Endodermal cell (in vitro differentiated cells): ENCODE measurements around the gene GPR63. TPM values are rescaled to one million over a fixed set of nuclear protein-coding genes. Genes with fewer than 3 reads are reported as not detected.
"Not testable (repeated sequence)": the region's sequence is repeated elsewhere in the genome, so short reads cannot be mapped to it uniquely, and the experiment has no call there.

Experiments
- DNase-seq: peaks from one replicate; pipeline ENCODE4 v3.0.0-alpha.2; 2017
- H3K27ac ChIP-seq: 2 replicates; pipeline ENCODE4 v1.5.1; 2013; ENCODE audit warnings: mild to moderate bottlenecking, low read depth, low read length, moderate library complexity
- H3K27me3 ChIP-seq: 2 replicates; pipeline ENCODE4 v1.6.1; 2013; ENCODE audit warnings: mild to moderate bottlenecking, low read length, moderate library complexity; ENCODE audit not compliant: insufficient read depth, control insufficient read depth, poor library complexity, severe bottlenecking
- H3K36me3 ChIP-seq: 2 replicates; pipeline ENCODE4 v1.7.0; 2013; ENCODE audit warnings: mild to moderate bottlenecking, low read length, moderate library complexity; ENCODE audit not compliant: control insufficient read depth, insufficient read depth
- H3K4me1 ChIP-seq: one replicate; pipeline ENCODE4 v1.7.0; 2013; ENCODE audit warnings: low read length; ENCODE audit not compliant: control insufficient read depth, insufficient read depth
- H3K4me3 ChIP-seq: 2 replicates; pipeline ENCODE4 v1.5.1; 2013; ENCODE audit warnings: mild to moderate bottlenecking, low read length, moderate library complexity
- H3K9ac ChIP-seq: 2 replicates; pipeline ENCODE4 v1.6.1; 2013; ENCODE audit warnings: mild to moderate bottlenecking, low read length, moderate library complexity; ENCODE audit not compliant: poor library complexity, severe bottlenecking; ENCODE audit errors: extremely low read depth
- H3K9me3 ChIP-seq: 2 replicates; pipeline ENCODE4 v1.6.1; 2013; ENCODE audit warnings: mild to moderate bottlenecking, low read length, moderate library complexity; ENCODE audit not compliant: control insufficient read depth
- H3K27ac Mint-ChIP-seq: 2 replicates; pipeline ENCODE4 v1.8.0; 2020; ENCODE audit warnings: mixed read lengths
- H3K27me3 Mint-ChIP-seq: 2 replicates; pipeline ENCODE4 v1.8.0; 2021; ENCODE audit warnings: mild to moderate bottlenecking, mixed read lengths; ENCODE audit not compliant: insufficient read depth
- H3K36me3 Mint-ChIP-seq: 2 replicates; pipeline ENCODE4 v1.8.0; 2020; ENCODE audit warnings: low read depth, mixed read lengths
- H3K4me1 Mint-ChIP-seq: 2 replicates; pipeline ENCODE4 v1.8.0; 2020; ENCODE audit warnings: mixed read lengths
- H3K4me3 Mint-ChIP-seq: 2 replicates; pipeline ENCODE4 v1.8.0; 2020; ENCODE audit warnings: mild to moderate bottlenecking, moderate library complexity, mixed read lengths
- H3K9me3 Mint-ChIP-seq: 2 replicates; pipeline ENCODE4 v1.8.0; 2020; ENCODE audit warnings: mild to moderate bottlenecking, mixed read lengths
- CTCF ChIP-seq: fragments of 200-600 bp; sonication (generic); conservative IDR thresholded peaks from 2 replicates; pipeline ENCODE4 v1.5.0; 2021; ENCODE audit warnings: antibody characterized with exemption, mild to moderate bottlenecking
- WGBS, 2 experiments: methylation state at CpG; one replicate each; pipeline versions ENCODE4 v1.1.5 to v1.1.7; 2013; ENCODE audit warnings: missing lambda C conversion rate in 2 of 2, mixed read lengths in 1 of 2; ENCODE audit not compliant: insufficient coverage in 1 of 2, insufficient read length in 1 of 2; 5-methylcytosine and 5-hydroxymethylcytosine counted together
- long read RNA-seq, 4 experiments: library from polyadenylated mRNA in 2 of 4; library from RNA in 1 of 4; library from capped mRNA in 1 of 4; stranded (forward) in 3 of 4; unstranded in 1 of 4; transcript quantifications; one replicate each; pipeline ENCODE4 v2.0.0, GENCODE V29; 2020 to 2021; ENCODE audit warnings: inconsistent platforms in 1 of 4
- polyA plus RNA-seq, 2 experiments: library from polyadenylated mRNA; stranded (reverse); fragments of 50-300 nt; gene quantifications; one replicate each; pipeline ENCODE4 v1.2.3, GENCODE V29; 2013
- total RNA-seq, 2 donors: library from RNA; stranded (reverse); fragmentation: NEBNext Ultra II Directional in 1 of 2; extraction: Animal tissue kit (Norgen Biotek cat#: 25700) in 1 of 2; gene quantifications; 2 replicates in 1 of 2; 3 replicates in 1 of 2; pipeline ENCODE4 v1.2.1, GENCODE V29; 2021

GPR63 gene
- 1 to 10 TPM; 4.8 to 8.5 TPM for total RNA-seq
- 5.5 TPM for polyA plus RNA-seq (2013, experiment 1 of 2)
- polyA plus RNA-seq (2013, experiment 2 of 2): 4.8 TPM
- long read RNA-seq, experiment 1, partial matches to known transcripts: 0 of 3 reads
- long read RNA-seq, experiment 1, other reads (novel, unspliced or antisense): 3 of 3 reads
- long read RNA-seq, experiment 2, full-length matches to known transcripts: 5 of 9 reads
- long read RNA-seq, experiment 2, partial matches to known transcripts: 0 of 9 reads
- long read RNA-seq, experiment 2, other reads (novel, unspliced or antisense): 4 of 9 reads
- long read RNA-seq, experiment 3, full-length matches to known transcripts: 12 of 17 reads
- long read RNA-seq, experiment 3, partial matches to known transcripts: 0 of 17 reads
- long read RNA-seq, experiment 3, other reads (novel, unspliced or antisense): 5 of 17 reads
- long read RNA-seq, experiment 4, full-length matches to known transcripts: 2 of 3 reads
- long read RNA-seq, experiment 4, partial matches to known transcripts: 0 of 3 reads
- long read RNA-seq, experiment 4, other reads (novel, unspliced or antisense): 1 of 3 reads

DNA sequence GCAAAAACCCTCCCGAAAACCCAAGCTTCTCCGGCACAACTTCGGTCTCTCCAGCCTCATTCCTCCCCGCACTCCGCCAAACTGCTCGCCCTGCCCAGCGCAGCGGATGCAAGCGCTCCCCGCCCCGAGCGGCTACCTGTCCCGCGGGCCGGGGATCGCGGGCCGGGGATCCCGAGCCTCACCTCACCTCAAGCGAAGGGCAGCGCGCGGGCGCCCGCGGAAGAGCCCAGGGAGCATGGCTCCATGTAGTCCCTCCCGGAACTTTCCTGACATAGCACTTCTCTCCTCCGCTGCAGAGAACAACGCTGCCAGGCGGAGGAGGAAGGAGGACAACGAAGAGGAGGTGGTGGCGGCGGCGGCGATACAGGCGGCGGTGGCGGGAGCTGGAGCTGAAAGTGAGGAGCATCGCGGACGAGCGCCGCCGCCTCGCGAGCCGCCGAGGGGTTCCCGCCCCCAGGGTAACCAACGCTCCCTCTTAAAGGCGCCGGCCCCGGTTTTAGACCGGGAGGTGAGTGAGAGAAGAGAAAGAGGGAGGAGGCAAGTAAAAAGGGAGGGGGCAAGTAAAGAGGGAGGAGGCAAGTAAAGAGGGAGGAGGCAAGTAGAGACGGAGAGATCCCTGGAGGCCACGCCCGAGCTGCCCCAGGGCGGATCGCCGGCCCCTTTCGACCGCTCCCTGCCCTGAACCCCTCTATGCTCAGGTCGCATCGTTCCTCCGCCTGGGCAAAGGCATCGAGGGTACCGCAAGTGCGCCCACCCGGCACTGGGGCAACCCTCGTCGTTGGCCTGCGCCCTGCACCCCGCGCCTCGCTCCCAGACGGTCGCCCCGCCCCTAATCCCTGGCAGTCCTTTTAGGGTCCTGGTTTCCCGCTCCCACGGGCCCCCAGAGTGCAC, at the start of gene GPR63:
TSS of gene GPR63 (minus strand) at position 397 of the 891 bp plus-strand sequence. CDS start 37,746 bp downstream, outside the sequence.
- DNase-seq: peak; percentile 93

DNA sequence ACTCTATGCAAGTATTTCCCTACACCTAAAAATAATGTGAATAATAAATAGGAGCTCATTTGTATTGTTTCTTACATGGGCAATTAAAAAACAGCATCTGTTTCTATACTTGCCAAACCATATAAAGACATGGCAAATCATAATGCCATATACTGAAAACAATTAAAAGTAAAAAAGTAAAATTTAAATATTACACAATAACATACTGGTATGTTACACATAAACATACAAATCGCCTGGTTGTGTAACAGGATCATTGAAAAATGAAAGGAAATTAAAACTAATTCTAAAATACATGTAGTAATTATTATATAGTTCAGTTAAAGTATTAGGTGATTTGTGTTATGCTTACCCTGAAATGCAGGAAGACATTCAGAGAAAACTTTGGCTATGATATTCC, 49.2 kb upstream of the GPR63 start:
- H3K36me3 Mint-ChIP-seq: peaks cover 12% of the 10 kb centered on the region
- Histone ChIP-seq H3K4me3 (no peak overlapping the region), H3K4me1 (no peaks in the 10 kb centered on the region), H3K9ac (no peak overlapping the region), H3K36me3 (peaks cover 14% of the 10 kb centered on the region), H3K9me3 (no peaks in the 10 kb centered on the region), H3K27ac (no peak overlapping the region), H3K27me3 (no peaks in the 10 kb centered on the region)
- WGBS, 2 experiments: no CpG with 5 or more reads among the region's 1 CpG
- TF ChIP-seq CTCF: no peak
- H3K4me3 Mint-ChIP-seq: no peak overlapping the region
- no peaks in the 10 kb centered on the region for H3K27me3 Mint-ChIP-seq
- no peaks in the 10 kb centered on the region for H3K9me3 Mint-ChIP-seq
- H3K4me1 Mint-ChIP-seq: no peaks in the 10 kb centered on the region
- no peak overlapping the region for H3K27ac Mint-ChIP-seq
- no peak for DNase-seq

More for the DNA sequence above, at the start of gene GPR63:
- H3K36me3 ChIP-seq: no peaks in the 10 kb centered on the region
- H3K27ac Mint-ChIP-seq: peak within 1 kb of the TSS; percentile 96
- peaks cover 12% of the 10 kb centered on the region for H3K4me1 Mint-ChIP-seq
- no peaks in the 10 kb centered on the region for H3K9me3 ChIP-seq
- H3K9ac ChIP-seq: peak within 1 kb of the TSS; percentile 64
- H3K36me3 Mint-ChIP-seq: no peaks in the 10 kb centered on the region
- H3K4me3 ChIP-seq: peak within 1 kb of the TSS; percentile 91
- WGBS, 2 experiments: 1 to 2% methylated on average over 11 to 80 of the region's 80 CpGs
- no peaks in the 10 kb centered on the region for H3K4me1 ChIP-seq
- H3K27me3 ChIP-seq: peaks cover 13% of the 10 kb centered on the region
- peaks cover 23% of the 10 kb centered on the region for H3K27me3 Mint-ChIP-seq
- no peak for TF ChIP-seq CTCF
- H3K4me3 Mint-ChIP-seq: peak within 1 kb of the TSS; percentile 88
- H3K9me3 Mint-ChIP-seq: no peaks in the 10 kb centered on the region
- no peak within 1 kb of the TSS for H3K27ac ChIP-seq

GRCh38 chr6:96885187-96885631, 47.9 kb upstream of the GPR63 start:
- H3K4me3 Mint-ChIP-seq, H3K9me3 ChIP-seq, H3K36me3 ChIP-seq, H3K9me3 Mint-ChIP-seq, H3K4me1 Mint-ChIP-seq, H3K27ac ChIP-seq, H3K4me1 ChIP-seq, H3K27me3 Mint-ChIP-seq, H3K27ac Mint-ChIP-seq, H3K36me3 Mint-ChIP-seq, H3K27me3 ChIP-seq, H3K4me3 ChIP-seq, DNase-seq, H3K9ac ChIP-seq: not testable (repeated sequence)
- 84 to 87% methylated on average over 4 to 5 of the region's 5 CpGs for WGBS, 2 experiments
